PC-9 (cell line): Measurements from ENCODE around the gene NCOA5. TPM values are rescaled to one million over a fixed set of nuclear protein-coding genes. Genes with fewer than 3 reads are reported as not detected.

ENCODE experiments used
- BruUV-seq: library from RNA; stranded (reverse); fragments of 400-500 nt; replicated peaks from 2 replicates; lab custom pipeline; 2021; lab: Mats Ljungman, UMichigan
- CTCF ChIA-PET: fragments of 300-600 bp; sonication (Branson Sonifier 250); formaldehyde crosslinking; loops from one replicate; lab custom pipeline; 2022; ENCODE audit warnings: antibody characterized with exemption; lab: Charles Lee
- POLR2A ChIA-PET: fragments of 300-600 bp; sonication (Branson Sonifier 250); formaldehyde crosslinking; loops from one replicate; lab custom pipeline; 2022; ENCODE audit warnings: antibody characterized with exemption; ENCODE audit not compliant: unreplicated experiment; lab: Charles Lee
- DNase-seq, 2 experiments: peaks; one replicate each; pipeline versions ENCODE4 v3.0.0 to v3.0.0-alpha.2; 2015 to 2022; ENCODE audit warnings: mixed read lengths in 1 of 2
- H2AFZ ChIP-seq: fragments of 200-600 bp; sonication (generic); 2 replicates; pipeline ENCODE4 v1.8.1; 2017; ENCODE audit warnings: antibody characterized with exemption
- H3F3A ChIP-seq: fragments of 200-600 bp; sonication (generic); 2 replicates; pipeline ENCODE4 v1.8.1; 2017; ENCODE audit warnings: antibody characterized with exemption, mild to moderate bottlenecking, low read depth; ENCODE audit not compliant: insufficient read depth
- H3K27ac ChIP-seq: fragments of 200-600 bp; sonication (generic); 2 replicates; pipeline ENCODE4 v1.6.1; 2016; ENCODE audit warnings: mixed run types
- H3K27me3 ChIP-seq: fragments of 200-600 bp; sonication (generic); 2 replicates; pipeline ENCODE4 v1.6.1; 2016; ENCODE audit warnings: low read depth, mixed run types; ENCODE audit not compliant: insufficient read depth
- H3K36me3 ChIP-seq: fragments of 200-600 bp; sonication (generic); 2 replicates; pipeline ENCODE4 v1.6.1; 2016; ENCODE audit warnings: low read depth, mixed run types
- H3K4me1 ChIP-seq: fragments of 200-600 bp; sonication (generic); replicated peaks from 2 replicates; pipeline ENCODE4 v1.6.1; 2016; ENCODE audit warnings: mixed run types; ENCODE audit not compliant: insufficient read depth
- H3K4me2 ChIP-seq: fragments of 200-600 bp; sonication (generic); 2 replicates; pipeline ENCODE4 v1.6.1; 2017; ENCODE audit warnings: mixed run types
- H3K4me3 ChIP-seq: fragments of 200-600 bp; sonication (generic); 2 replicates; pipeline ENCODE4 v1.6.1; 2016; ENCODE audit warnings: mixed run types
- H3K79me2 ChIP-seq: fragments of 200-600 bp; sonication (generic); 2 replicates; pipeline ENCODE4 v1.6.1; 2017; ENCODE audit warnings: low read depth, mixed run types
- H3K9me2 ChIP-seq: fragments of 200-600 bp; sonication (generic); 2 replicates; pipeline ENCODE4 v1.8.1; 2017; ENCODE audit warnings: mild to moderate bottlenecking; ENCODE audit not compliant: insufficient read depth
- H3K9me3 ChIP-seq: fragments of 200-600 bp; sonication (generic); 2 replicates; pipeline ENCODE4 v1.8.1; 2016; ENCODE audit warnings: low read depth; ENCODE audit not compliant: insufficient read depth
- H4K20me1 ChIP-seq: fragments of 200-600 bp; sonication (generic); 2 replicates; pipeline ENCODE4 v1.8.1; 2017; ENCODE audit not compliant: insufficient read depth
- EZH2 ChIP-seq: fragments of 200-600 bp; sonication (generic); IDR thresholded peaks from 2 replicates; pipeline ENCODE4 v1.8.0; 2017; ENCODE audit warnings: antibody characterized with exemption, low read depth
- intact Hi-C: fragments of 100-400 bp; cut with micrococcal nuclease; formaldehyde crosslinking; loops from one replicate; pipeline ENCODE4 v1.10.0; 2022; ENCODE audit not compliant: unreplicated experiment
- total RNA-seq: library from RNA; stranded (reverse); gene quantifications from 2 replicates; pipeline ENCODE4 v1.2.3, GENCODE V29; 2021
- TF ChIP-seq, protein P1 (sequence below): fragments of 200-600 bp; sonication (generic); conservative IDR thresholded peaks from 2 replicates; pipeline ENCODE4 v1.6.1; 2017; ENCODE audit warnings: mixed run types, antibody characterized with exemption, mild to moderate bottlenecking, moderate library complexity

NCOA5 gene
- total RNA-seq, 1 experiment from 2014 or later, result 28.1 TPM

- BruUV-seq, result TSS peak; percentile 26
Observed at GRCh38 chr20:46119547-46119946, 29.8 kb upstream of the NCOA5 start.

DNA sequence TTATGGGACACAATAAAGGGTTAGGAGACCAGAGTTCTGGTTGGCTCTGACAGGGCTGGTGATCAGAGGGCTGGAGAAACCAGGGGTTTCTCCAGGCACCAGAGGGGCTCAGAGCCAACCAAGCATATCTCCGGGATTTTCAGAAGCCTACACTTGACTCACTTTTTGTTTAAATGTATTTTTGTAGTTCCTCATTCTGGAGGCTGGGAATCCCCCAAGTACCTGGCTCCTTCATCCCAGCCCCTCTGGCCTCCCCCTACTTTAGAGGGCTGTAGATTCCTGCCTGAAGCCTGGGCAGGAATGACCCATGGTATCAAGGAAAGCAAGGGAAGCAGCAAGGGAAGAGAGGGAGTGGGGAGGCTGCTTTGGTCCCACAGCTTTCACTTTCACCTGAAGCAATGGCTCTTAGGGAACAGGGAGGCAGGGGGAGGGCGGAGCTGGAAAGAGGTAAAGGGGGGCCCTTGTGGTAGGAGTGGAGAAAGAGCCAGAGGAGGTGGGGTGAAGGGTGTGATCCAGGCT lies 29.3 kb upstream of the NCOA5 start:
- no TSS peak for BruUV-seq
- TF ChIP-seq, protein P1, sequence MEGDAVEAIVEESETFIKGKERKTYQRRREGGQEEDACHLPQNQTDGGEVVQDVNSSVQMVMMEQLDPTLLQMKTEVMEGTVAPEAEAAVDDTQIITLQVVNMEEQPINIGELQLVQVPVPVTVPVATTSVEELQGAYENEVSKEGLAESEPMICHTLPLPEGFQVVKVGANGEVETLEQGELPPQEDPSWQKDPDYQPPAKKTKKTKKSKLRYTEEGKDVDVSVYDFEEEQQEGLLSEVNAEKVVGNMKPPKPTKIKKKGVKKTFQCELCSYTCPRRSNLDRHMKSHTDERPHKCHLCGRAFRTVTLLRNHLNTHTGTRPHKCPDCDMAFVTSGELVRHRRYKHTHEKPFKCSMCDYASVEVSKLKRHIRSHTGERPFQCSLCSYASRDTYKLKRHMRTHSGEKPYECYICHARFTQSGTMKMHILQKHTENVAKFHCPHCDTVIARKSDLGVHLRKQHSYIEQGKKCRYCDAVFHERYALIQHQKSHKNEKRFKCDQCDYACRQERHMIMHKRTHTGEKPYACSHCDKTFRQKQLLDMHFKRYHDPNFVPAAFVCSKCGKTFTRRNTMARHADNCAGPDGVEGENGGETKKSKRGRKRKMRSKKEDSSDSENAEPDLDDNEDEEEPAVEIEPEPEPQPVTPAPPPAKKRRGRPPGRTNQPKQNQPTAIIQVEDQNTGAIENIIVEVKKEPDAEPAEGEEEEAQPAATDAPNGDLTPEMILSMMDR, result no peak
- no peak for TF ChIP-seq EZH2
- intact Hi-C loops, result no loop called here
- Histone ChIP-seq H4K20me1 (no peaks in the 10 kb centered on the region), H3K9me2 (no peaks in the 10 kb centered on the region), H3K4me3 (no peak overlapping the region), H3K4me1 (no peaks in the 10 kb centered on the region), H3K36me3 (no peaks in the 10 kb centered on the region), H2AFZ (no peak overlapping the region), H3K79me2 (no peaks in the 10 kb centered on the region), H3K9me3 (no peaks in the 10 kb centered on the region), H3F3A (no peaks in the 10 kb centered on the region), H3K4me2 (no peak overlapping the region), H3K27ac (no peak overlapping the region), H3K27me3 (peaks cover 15% of the 10 kb centered on the region)
- ChIA-PET POLR2A (no interaction called here), CTCF (no interaction called here)
- DNase-seq, result no peak

More at GRCh38 chr20:46119547-46119946, 29.8 kb upstream of the NCOA5 start:
- H3K9me3 ChIP-seq, result no peaks in the 10 kb centered on the region
- ChIA-PET CTCF (no interaction called here), POLR2A (no interaction called here)
- H3K27ac ChIP-seq, result no peak overlapping the region
- no peaks in the 10 kb centered on the region for H4K20me1 ChIP-seq
- no peaks in the 10 kb centered on the region for H3K79me2 ChIP-seq
- H3K4me1 ChIP-seq, result no peaks in the 10 kb centered on the region
- H3F3A ChIP-seq, result no peaks in the 10 kb centered on the region
- H3K36me3 ChIP-seq, result no peaks in the 10 kb centered on the region
- intact Hi-C loops, result no loop called here
- peaks cover 11% of the 10 kb centered on the region for H3K27me3 ChIP-seq
- TF ChIP-seq, protein P1, result no peak
- TF ChIP-seq EZH2, result no peak
- no peak for DNase-seq
- H3K9me2 ChIP-seq, result no peaks in the 10 kb centered on the region
- no peak overlapping the region for H2AFZ ChIP-seq
- no peak overlapping the region for H3K4me2 ChIP-seq
- no peak overlapping the region for H3K4me3 ChIP-seq

- H2AFZ ChIP-seq, result no peak overlapping the region
- H3K4me3 ChIP-seq, result no peak overlapping the region
- no peaks in the 10 kb centered on the region for H3K9me2 ChIP-seq
- no peaks in the 10 kb centered on the region for H3K79me2 ChIP-seq
- no TSS peak for BruUV-seq
- intact Hi-C loops, result no loop called here
- H4K20me1 ChIP-seq, result no peaks in the 10 kb centered on the region
- CTCF ChIA-PET, result no interaction called here
- peaks cover 21% of the 10 kb centered on the region for H3K27me3 ChIP-seq
- TF ChIP-seq EZH2, result no peak
- TF ChIP-seq, protein P1, result no peak
- POLR2A ChIA-PET, result no interaction called here
- H3K36me3 ChIP-seq, result no peaks in the 10 kb centered on the region
- peak in 1 of 2 experiments; percentile 35 for DNase-seq
- no peaks in the 10 kb centered on the region for H3K9me3 ChIP-seq
- no peak overlapping the region for H3K4me2 ChIP-seq
- no peak overlapping the region for H3K27ac ChIP-seq
- no peaks in the 10 kb centered on the region for H3F3A ChIP-seq
- no peaks in the 10 kb centered on the region for H3K4me1 ChIP-seq
Observed at GRCh38 chr20:46118481-46119020, 28.8 kb upstream of the NCOA5 start.
